K562 (cell line): ENCODE results near the gene PPM1N.

Experiments used
- BRCA1 ChIP-seq, 2 experiments: fragments of 450-650 bp in 1 of 2; sonication (generic) in 1 of 2; formaldehyde crosslinking in 1 of 2; IDR thresholded peaks; 2 replicates each; pipeline versions ENCODE4 v1.5.0 to v1.6.1; 2017 to 2020; ENCODE audit warnings: mild to moderate bottlenecking in 1 of 2, missing genetic modification reagents in 1 of 2
- CAMTA2 ChIP-seq: fragments of 250-450 bp; sonication (Bioruptor Pico); conservative IDR thresholded peaks from 2 replicates; pipeline ENCODE4 v1.5.1; 2022
- RAD21 ChIP-seq, 2 experiments: fragments of 250-450 bp in 1 of 2; fragments of 450-650 bp in 1 of 2; sonication (Bioruptor Pico) in 1 of 2; formaldehyde crosslinking in 1 of 2; IDR thresholded peaks in 1 of 2; conservative IDR thresholded peaks in 1 of 2; 2 replicates each; pipeline versions ENCODE4 v1.4.0 to v1.8.0; 2020 to 2022; ENCODE audit warnings: mild to moderate bottlenecking in 2 of 2, moderate library complexity in 1 of 2
- ZNF444 ChIP-seq: fragments of 250-450 bp; sonication (Bioruptor Pico); IDR thresholded peaks from 2 replicates; pipeline ENCODE4 v1.4.0; 2020; ENCODE audit warnings: mild to moderate bottlenecking, moderate library complexity
- TF ChIP-seq, protein P1 (sequence below), 3 experiments: IDR thresholded peaks in 2 of 3; conservative IDR thresholded peaks in 1 of 3; 2 replicates each; pipeline ENCODE4 v1.5.1; 2011 to 2012; ENCODE audit warnings: low read length in 3 of 3, mild to moderate bottlenecking in 3 of 3, control low read depth in 2 of 3, improper control_type of control experiment in 1 of 3, inconsistent platforms in 1 of 3, low read depth in 1 of 3, mixed read lengths in 1 of 3, moderate library complexity in 1 of 3; ENCODE audit not compliant: insufficient read depth in 2 of 3
- TF ChIP-seq, protein P2 (sequence below): sonication (generic); formaldehyde crosslinking; IDR thresholded peaks from 2 replicates; pipeline ENCODE4 v1.8.1; 2023; ENCODE audit warnings: mild to moderate bottlenecking, missing genetic modification reagents

DNA sequence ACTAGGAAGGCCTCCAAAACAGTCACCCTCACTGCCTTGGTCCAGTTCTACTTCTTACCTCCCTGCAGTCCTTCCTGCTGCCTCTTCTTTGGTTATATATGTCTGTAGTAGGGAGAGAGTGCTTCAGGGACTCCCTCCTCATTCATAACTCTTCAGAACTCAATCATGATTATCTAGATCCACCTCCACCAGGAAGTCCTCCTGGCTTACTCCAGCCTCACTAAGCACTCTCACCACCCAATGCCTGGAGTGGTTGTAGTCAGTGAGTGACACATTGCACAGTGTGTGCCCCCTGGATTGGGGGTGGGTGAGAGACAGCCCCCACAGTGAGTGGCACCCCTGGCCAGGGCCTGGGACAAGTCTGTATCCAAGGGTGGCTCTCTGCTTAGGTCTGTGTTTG, 40.5 kb upstream of the PPM1N start:
- TF ChIP-seq, protein P1, sequence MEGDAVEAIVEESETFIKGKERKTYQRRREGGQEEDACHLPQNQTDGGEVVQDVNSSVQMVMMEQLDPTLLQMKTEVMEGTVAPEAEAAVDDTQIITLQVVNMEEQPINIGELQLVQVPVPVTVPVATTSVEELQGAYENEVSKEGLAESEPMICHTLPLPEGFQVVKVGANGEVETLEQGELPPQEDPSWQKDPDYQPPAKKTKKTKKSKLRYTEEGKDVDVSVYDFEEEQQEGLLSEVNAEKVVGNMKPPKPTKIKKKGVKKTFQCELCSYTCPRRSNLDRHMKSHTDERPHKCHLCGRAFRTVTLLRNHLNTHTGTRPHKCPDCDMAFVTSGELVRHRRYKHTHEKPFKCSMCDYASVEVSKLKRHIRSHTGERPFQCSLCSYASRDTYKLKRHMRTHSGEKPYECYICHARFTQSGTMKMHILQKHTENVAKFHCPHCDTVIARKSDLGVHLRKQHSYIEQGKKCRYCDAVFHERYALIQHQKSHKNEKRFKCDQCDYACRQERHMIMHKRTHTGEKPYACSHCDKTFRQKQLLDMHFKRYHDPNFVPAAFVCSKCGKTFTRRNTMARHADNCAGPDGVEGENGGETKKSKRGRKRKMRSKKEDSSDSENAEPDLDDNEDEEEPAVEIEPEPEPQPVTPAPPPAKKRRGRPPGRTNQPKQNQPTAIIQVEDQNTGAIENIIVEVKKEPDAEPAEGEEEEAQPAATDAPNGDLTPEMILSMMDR (IDR thresholded peaks at IDR 0.05 in 2 of 3, conservative IDR thresholded peaks at IDR 0.05 in 1 of 3; ENCODE audit: insufficient read depth in 2 of 3, low read depth in 1 of 3, low read length in 3 of 3), result no peak
- TF ChIP-seq, protein P2, sequence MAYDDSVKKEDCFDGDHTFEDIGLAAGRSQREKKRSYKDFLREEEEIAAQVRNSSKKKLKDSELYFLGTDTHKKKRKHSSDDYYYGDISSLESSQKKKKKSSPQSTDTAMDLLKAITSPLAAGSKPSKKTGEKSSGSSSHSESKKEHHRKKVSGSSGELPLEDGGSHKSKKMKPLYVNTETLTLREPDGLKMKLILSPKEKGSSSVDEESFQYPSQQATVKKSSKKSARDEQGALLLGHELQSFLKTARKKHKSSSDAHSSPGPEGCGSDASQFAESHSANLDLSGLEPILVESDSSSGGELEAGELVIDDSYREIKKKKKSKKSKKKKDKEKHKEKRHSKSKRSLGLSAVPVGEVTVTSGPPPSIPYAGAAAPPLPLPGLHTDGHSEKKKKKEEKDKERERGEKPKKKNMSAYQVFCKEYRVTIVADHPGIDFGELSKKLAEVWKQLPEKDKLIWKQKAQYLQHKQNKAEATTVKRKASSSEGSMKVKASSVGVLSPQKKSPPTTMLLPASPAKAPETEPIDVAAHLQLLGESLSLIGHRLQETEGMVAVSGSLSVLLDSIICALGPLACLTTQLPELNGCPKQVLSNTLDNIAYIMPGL, result no peak
- TF ChIP-seq BRCA1 (IDR thresholded peaks at IDR 0.05) (no peak), BRCA1 (CRISPR knock-in tag; IDR thresholded peaks at IDR 0.05) (no peak), CAMTA2 (no peak), ZNF444 (CRISPR knock-in tag) (no peak), RAD21 (CRISPR knock-in tag; conservative IDR thresholded peaks at IDR 0.05 in 1 of 2, IDR thresholded peaks at IDR 0.05 in 1 of 2) (no peak)
